Mucosa of descending colon (tissue), 3 donors: Measurements from ENCODE around the gene WSB1. TPM values are rescaled to one million over a fixed set of nuclear protein-coding genes. Genes with fewer than 3 reads are reported as not detected.
A peak's percentile ranks its signal among the peaks of the same experiment; 100 is the strongest.

Experiments
- ATAC-seq: fragments of 200-7000 bp; cut with Tn5 transposase; one replicate; pipeline ENCODE4 v1.9.1; 2020; ENCODE audit warnings: mild to moderate bottlenecking, moderate library complexity
- DNase-seq, 3 donors: peaks; one replicate each; pipeline ENCODE4 v3.0.0-alpha.2; 2020
- H3K36me3 ChIP-seq: fragments of 200-600 bp; one replicate; pipeline ENCODE4 v1.8.0; 2021; ENCODE audit warnings: low read depth, mild to moderate bottlenecking
- H3K4me1 ChIP-seq: fragments of 200-600 bp; one replicate; pipeline ENCODE4 v1.8.0; 2021; ENCODE audit warnings: low read depth, mild to moderate bottlenecking
- H3K4me3 ChIP-seq: fragments of 200-600 bp; one replicate; pipeline ENCODE4 v1.8.0; 2021; ENCODE audit warnings: mild to moderate bottlenecking
- H3K9me3 ChIP-seq: fragments of 200-600 bp; one replicate; pipeline ENCODE4 v1.8.0; 2021; ENCODE audit warnings: mild to moderate bottlenecking
- CTCF ChIP-seq: fragments of 200-600 bp; IDR thresholded peaks from one replicate; pipeline ENCODE4 v1.8.0; 2022; ENCODE audit warnings: antibody characterized with exemption, mild to moderate bottlenecking
- intact Hi-C, 2 donors: fragments of 100-400 bp; cut with DNase I in 1 of 2; cut with micrococcal nuclease in 1 of 2; formaldehyde crosslinking; loops; one replicate each; pipeline versions ENCODE4 v1.11.0 to v1.11.1; 2022; cut with DNase I, micrococcal nuclease
- total RNA-seq, 3 donors: library from RNA; stranded (reverse); fragmentation: NEBNext Ultra II Directional in 2 of 3; extraction: Animal tissue kit (Norgen Biotek cat#: 25700) in 2 of 3; gene quantifications; one replicate each; pipeline versions ENCODE4 v1.2.1 to v1.2.4, GENCODE V29; 2021 to 2023
- donor health status: DM: no; HTN: no; CAD: no; lungs with moderate emphysema.
- donor health status: DM: no; HTN: no; CAD: no.
- donor health status: DM: no; HTN: yes; CAD: no.

WSB1 gene
- total RNA-seq, 3 donors from 2014 or later: 115 to 149 (median 137) TPM

GRCh38 chr17:27352448-27353032 lies 58.6 kb downstream of the WSB1 start:
- Histone ChIP-seq H3K4me1 (peaks cover 14% of the 10 kb centered on the region), H3K9me3 (no peaks in the 10 kb centered on the region), H3K4me3 (no peak overlapping the region), H3K36me3 (no peaks in the 10 kb centered on the region)
- ATAC-seq: no peak
- intact Hi-C loops: loop anchor here (5.0 to 10.0 kb wide), 2 partner anchors 82 to 250 kb away; no protein-coding TSS in a partner anchor
- DNase-seq: no peak
- TF ChIP-seq CTCF: no peak

- ATAC-seq (no peak), DNase-seq (peak in 1 of 3 donors; percentile 41)
- no peak for TF ChIP-seq CTCF
- no peaks in the 10 kb centered on the region for H3K9me3 ChIP-seq
- H3K36me3 ChIP-seq: no peaks in the 10 kb centered on the region
- H3K4me3 ChIP-seq: peak overlapping the region; percentile 20
- H3K4me1 ChIP-seq: peaks cover 14% of the 10 kb centered on the region
- intact Hi-C loops: loop anchor here (5.0 to 10.0 kb wide), 2 partner anchors 82 to 249 kb away; no protein-coding TSS in a partner anchor
Observed at GRCh38 chr17:27353033-27353460, 59.1 kb downstream of the WSB1 start.

GRCh38 chr17:27353461-27354050 lies 59.6 kb downstream of the WSB1 start:
- Histone ChIP-seq H3K9me3 (no peaks in the 10 kb centered on the region), H3K4me3 (peak overlapping the region; percentile 20), H3K4me1 (peaks cover 12% of the 10 kb centered on the region), H3K36me3 (no peaks in the 10 kb centered on the region)
- intact Hi-C loops: loop anchor here (5.0 to 10.0 kb wide), 2 partner anchors 81 to 249 kb away; no protein-coding TSS in a partner anchor
- ATAC-seq: peak; percentile 96
- TF ChIP-seq CTCF: peak; percentile 95
- peak; percentile 86 to 94 (median 94) for DNase-seq

GRCh38 chr17:27354051-27354490 lies 60.2 kb downstream of the WSB1 start:
- peaks cover 11% of the 10 kb centered on the region for H3K4me1 ChIP-seq
- peak in 1 of 3 donors; percentile 64 for DNase-seq
- TF ChIP-seq CTCF: no peak
- H3K4me3 ChIP-seq: no peak overlapping the region
- H3K36me3 ChIP-seq: no peaks in the 10 kb centered on the region
- intact Hi-C loops: loop anchor here (5.0 to 10.0 kb wide), 2 partner anchors 81 to 248 kb away; no protein-coding TSS in a partner anchor
- no peak for ATAC-seq
- H3K9me3 ChIP-seq: no peaks in the 10 kb centered on the region

GRCh38 chr17:27354491-27355081 lies 60.7 kb downstream of the WSB1 start:
- intact Hi-C loops: loop anchor here (5.0 to 10.0 kb wide), 2 partner anchors 80 to 248 kb away; no protein-coding TSS in a partner anchor
- ATAC-seq (peak; percentile 20), DNase-seq (no peak)
- Histone ChIP-seq H3K4me3 (no peak overlapping the region), H3K36me3 (no peaks in the 10 kb centered on the region), H3K9me3 (no peaks in the 10 kb centered on the region), H3K4me1 (peaks cover 11% of the 10 kb centered on the region)
- TF ChIP-seq CTCF: no peak
